HG02840 (cell line): Measurements from ENCODE around the gene CLCN4.

Experiments
- ATAC-seq: cut with Tn5 transposase; IDR thresholded peaks from one replicate; pipeline ENCODE4 v1.9.1; 2021; ENCODE audit warnings: mild to moderate bottlenecking, moderate library complexity, moderate number of reproducible peaks; ENCODE audit not compliant: unreplicated experiment, low FRiP score

Gene CLCN4

DNA sequence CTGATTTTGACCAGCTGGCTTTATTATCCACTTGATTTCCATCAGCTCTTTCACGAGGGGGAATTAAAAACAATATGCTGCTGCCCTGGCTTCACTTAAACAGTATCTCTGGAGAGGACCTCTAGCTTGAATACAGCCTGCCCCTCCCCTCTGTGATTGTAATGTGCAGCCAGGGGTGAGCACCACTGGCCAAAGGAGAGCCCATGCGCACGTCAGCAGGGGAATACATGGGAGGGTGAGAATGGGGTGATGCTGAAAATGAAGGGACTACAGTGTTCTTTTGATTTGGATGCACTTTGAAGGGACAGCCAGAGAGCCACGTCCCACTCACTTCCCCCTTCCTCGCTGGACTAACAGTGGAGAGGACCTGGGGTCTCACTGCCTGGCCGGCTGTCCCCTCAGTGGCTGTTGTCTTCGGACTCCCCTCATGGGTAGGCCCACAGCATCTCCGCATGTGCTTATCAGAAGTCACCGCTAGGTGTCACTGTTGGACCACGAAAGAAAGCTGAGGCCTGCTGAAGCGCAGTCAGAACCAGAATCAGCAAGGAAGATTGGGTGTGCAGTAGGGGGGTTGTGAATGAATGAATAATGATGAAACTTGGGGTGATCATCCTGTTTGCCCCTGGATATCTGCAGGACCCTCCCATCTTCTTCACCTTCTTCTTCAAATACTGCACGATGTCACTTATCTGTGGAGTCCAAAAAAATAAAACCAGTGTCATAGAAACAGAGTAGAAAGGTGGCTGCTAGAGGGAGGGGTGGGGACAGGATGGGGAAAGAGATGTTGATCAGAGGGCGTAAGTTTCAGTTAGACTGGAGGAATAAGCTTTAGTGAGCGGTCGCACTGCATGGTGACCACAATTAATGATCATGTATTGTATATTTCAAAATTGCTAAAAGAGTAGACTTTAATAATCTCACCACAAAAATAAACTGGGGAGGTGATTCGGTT, 32.8 kb downstream of the CLCN4 start:
- ATAC-seq, result peak; percentile 75

DNA sequence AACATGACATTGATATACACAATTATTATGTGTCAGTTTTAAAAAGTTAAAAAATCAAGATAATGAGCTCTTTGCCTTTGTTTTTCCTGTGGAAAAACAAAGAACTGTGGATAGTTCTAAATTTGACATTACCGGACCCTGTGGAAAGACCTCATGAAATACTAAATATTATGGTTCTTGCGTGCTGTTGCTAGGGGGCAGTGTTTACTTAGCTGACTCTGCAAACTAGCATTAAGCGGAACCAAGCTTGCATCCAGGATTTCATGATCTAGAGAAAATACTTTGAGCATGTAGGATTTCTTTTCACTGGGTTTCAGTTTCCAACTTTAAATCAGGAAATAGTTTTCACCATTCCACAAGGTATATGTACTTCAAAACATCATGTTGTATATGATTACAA, 33.6 kb downstream of the CLCN4 start:
- ATAC-seq, result no peak

- ATAC-seq, result no peak
These were observed 36.8 kb downstream of the CLCN4 start for GRCh38 chrX:10193587-10193986.

- ATAC-seq, result no peak
These were observed 38.6 kb downstream of the CLCN4 start for GRCh38 chrX:10195425-10195824.

DNA sequence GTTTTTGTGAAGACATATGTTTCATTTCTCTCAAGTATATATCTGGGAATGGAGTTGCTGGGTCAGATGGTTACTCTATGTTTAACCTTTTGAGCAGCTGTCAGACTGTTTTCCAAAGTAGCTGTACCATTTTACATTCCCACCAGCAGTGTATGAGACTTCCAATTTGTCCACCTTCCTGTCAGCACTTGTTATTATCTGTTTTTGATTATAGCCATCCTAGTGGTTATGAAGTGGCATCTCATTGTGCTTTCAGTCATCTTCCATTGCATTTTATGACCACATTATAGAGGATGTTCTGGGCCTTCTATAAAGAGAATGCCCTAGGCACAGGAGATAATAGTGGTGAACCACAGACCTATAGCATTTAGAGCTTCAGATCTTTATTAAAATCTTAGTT, 39.2 kb downstream of the CLCN4 start:
- no peak for ATAC-seq

DNA sequence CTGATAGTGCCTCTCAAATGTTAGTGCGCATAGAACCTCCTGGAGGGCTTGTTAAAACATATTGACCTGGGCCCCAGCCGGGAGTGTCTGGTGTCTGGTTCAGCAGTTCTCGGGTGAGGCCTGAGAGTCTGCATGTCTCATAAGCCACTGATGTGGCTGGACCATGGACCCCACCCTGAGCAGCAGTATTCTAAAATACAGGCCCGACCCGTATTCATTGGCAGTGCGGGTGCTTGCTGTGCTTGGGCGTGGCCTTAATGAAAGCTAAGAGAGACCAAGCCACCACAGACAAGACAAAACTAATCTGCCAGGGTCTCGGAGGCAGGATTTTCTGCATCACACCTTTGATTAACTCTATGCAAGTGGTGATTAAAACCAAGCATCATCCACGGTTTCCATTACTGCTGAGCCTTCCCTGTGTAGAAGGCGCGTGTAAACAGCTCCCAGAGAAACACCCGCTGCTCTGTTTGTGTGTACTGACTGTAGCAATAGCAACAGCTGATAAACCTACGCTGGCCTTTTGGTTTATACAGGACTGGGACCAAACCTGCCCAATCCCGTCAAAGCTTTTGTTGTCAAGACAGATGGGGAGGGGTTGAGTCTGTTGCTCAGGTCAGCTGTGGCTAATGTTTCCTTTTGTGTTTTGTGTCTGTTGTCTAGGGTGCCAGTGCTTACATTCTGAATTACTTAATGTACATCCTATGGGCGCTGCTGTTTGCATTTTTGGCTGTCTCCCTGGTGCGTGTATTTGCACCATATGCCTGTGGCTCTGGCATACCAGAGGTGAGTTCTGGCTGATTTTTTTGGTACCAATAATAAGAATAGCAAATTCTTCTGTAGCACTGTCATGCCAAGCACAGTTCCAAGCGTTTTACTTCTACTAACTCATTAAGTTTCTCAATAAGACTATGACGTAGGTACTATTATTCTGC, 40.8 kb downstream of the CLCN4 start:
- ATAC-seq, result no peak

DNA sequence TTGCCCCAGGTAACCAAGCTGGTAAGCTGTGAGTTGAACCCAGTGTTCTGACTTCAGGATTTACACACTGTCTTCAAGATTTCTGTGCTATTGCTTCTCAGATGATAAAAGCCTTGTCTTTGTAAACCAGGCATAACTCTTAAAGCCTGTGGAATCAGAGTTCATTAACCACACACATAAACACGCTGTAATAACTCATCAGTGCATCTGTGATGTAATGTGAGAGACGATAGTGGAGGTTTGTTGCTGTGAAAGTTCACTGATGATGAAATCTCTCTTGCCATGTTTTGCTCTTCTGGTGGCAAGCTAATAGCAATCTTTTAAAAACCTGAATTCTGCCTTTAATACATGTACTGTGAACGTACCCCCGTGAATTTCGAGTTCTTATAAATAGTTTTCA, 41.5 kb downstream of the CLCN4 start:
- ATAC-seq, result no peak

- ATAC-seq, result peak; percentile 71
These were observed 42.4 kb downstream of the CLCN4 start for GRCh38 chrX:10199212-10199611.

DNA sequence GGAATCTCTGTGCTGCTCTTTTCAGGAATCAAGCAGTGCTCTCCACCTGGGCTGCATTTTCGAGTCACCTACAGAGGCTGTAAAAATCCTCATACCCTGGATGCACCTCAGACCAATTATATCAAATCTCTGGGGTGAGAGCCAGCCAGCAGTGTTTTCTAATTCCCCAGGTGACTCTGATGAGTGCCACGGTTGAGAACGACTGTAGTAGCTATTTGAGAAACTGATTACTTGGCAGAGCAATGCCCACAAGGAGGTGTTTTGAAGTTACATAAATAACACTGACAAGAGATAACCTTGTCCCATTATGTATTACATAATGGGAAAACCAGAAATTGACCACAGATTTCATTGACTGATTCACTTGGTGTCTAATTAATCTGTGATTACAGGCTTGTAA, 46.8 kb downstream of the CLCN4 start:
- ATAC-seq, result no peak

GRCh38 chrX:10206317-10206716, 49.5 kb downstream of the CLCN4 start:
- no peak for ATAC-seq

DNA sequence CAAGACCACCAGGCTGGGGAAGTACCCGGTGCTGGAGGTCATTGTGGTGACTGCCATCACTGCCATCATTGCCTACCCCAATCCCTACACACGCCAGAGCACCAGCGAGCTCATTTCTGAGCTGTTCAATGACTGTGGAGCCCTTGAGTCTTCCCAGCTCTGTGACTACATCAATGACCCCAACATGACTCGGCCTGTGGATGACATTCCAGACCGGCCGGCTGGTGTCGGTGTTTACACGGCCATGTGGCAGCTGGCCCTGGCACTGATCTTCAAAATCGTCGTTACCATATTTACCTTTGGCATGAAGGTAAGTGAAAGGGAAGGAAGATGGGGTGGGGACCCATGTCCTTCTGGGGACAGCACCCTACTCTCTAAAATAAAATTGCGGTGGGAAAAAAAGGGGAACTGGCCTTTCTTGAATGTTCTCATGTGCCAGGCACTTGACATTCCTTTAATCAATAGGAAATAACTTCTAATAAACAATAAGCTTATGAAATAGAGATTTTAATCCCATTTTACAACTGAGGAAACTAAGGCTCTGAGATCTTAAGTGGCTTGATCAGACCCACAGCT, 51.6 kb downstream of the CLCN4 start:
- ATAC-seq, result no peak

DNA sequence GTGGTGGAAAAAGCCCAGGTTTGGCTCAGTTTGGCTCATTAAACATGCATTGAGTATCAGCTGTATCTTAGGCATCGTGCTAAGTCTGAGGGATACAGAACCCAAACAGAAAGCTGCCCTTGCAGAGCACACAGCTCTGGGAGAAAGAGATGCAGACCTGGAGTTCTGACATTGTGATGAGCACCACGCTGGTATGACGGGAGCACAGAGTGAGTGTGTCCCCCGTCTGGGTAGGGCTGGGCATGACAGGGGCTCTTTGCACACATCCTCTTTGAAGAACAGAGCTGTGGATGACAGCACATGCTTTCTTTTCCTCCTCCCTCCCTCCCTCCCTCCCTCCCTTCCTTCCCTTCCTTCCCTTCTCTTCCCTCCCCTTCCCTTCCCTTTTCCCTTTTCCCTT, 52.2 kb downstream of the CLCN4 start:
- no peak for ATAC-seq

GRCh38 chrX:10212395-10212794, 55.6 kb downstream of the CLCN4 start:
- no peak for ATAC-seq

GRCh38 chrX:10213716-10214115, 56.9 kb downstream of the CLCN4 start:
- no peak for ATAC-seq

GRCh38 chrX:10216208-10216607, 59.4 kb downstream of the CLCN4 start:
- no peak for ATAC-seq

GRCh38 chrX:10217198-10217597, 60.4 kb downstream of the CLCN4 start:
- ATAC-seq, result no peak

GRCh38 chrX:10221651-10222050, 64.9 kb downstream of the CLCN4 start:
- ATAC-seq, result no peak

GRCh38 chrX:10223276-10223675, 66.5 kb downstream of the CLCN4 start:
- no peak for ATAC-seq

GRCh38 chrX:10223781-10224180, 67.0 kb downstream of the CLCN4 start:
- ATAC-seq, result no peak

- ATAC-seq, result no peak
These were observed 73.4 kb downstream of the CLCN4 start for GRCh38 chrX:10230222-10230621.

DNA sequence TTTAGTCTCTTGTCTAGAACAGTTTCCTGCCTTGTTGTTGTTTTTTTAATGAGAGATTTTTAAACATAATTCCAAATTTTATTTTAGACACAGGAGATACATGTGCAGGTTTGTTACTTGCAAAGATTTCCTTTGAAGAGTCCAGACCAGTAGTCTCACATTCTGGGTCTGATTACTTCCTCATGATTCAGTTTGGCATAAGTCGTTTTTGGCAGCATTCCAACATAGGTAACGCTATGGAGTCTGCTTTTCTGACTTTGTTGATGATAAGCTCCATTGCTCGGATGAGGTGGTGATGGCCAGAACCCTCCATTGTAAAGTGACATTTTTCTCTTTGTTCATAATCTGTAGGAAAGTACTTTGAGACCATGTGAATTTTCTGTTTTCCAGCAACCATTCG, 74.7 kb downstream of the CLCN4 start:
- ATAC-seq, result no peak
